BJ (cell line): ENCODE data around the gene CLCN4. TPM values are rescaled to one million over a fixed set of nuclear protein-coding genes. Genes with fewer than 3 reads are reported as not detected.
A peak's percentile ranks its signal among the peaks of the same experiment; 100 is the strongest.

ENCODE experiments used
- CTCF ChIA-PET: fragments of 350-600 bp; formaldehyde crosslinking; extraction: SDS; loops from one replicate; lab custom pipeline; 2021; ENCODE audit warnings: antibody characterized with exemption, inconsistent platforms; lab: Yijun Ruan, JAX
- POLR2A ChIA-PET: fragments of 300-600 bp; sonication (Branson Sonifier 250); formaldehyde crosslinking; extraction: SDS; loops from one replicate; lab custom pipeline; 2021; ENCODE audit warnings: antibody characterized with exemption; lab: Charles Lee
- DNase-seq: peaks from one replicate; pipeline ENCODE4 v3.0.0-alpha.2; 2011; ENCODE audit warnings: low read depth
- H3K27me3 ChIP-seq: 2 replicates; pipeline ENCODE4 v1.6.0; 2011; ENCODE audit warnings: low read length; ENCODE audit not compliant: control insufficient read depth, insufficient read depth
- H3K36me3 ChIP-seq: 2 replicates; pipeline ENCODE4 v1.5.1; 2011; ENCODE audit warnings: low read length; ENCODE audit not compliant: control insufficient read depth, insufficient read depth
- H3K4me3 ChIP-seq: 2 replicates; pipeline ENCODE4 v1.5.1; 2011; ENCODE audit warnings: low read depth, mild to moderate bottlenecking, control low read depth, low read length
- polyA plus RNA-seq: library from polyadenylated mRNA; depleted of rRNA; stranded (reverse); fragments of >200 nt; gene quantifications from 2 replicates; pipeline ENCODE4 v1.2.3, GENCODE V29; 2011
- TF ChIP-seq, protein P1 (sequence below): IDR thresholded peaks from 2 replicates; pipeline ENCODE4 v1.5.1; 2011; ENCODE audit warnings: low read depth, mild to moderate bottlenecking, control low read depth, inconsistent platforms, low read length, moderate library complexity; ENCODE audit not compliant: insufficient read depth

The CLCN4 gene
- polyA plus RNA-seq, 1 experiment, result 0.11 TPM

DNA sequence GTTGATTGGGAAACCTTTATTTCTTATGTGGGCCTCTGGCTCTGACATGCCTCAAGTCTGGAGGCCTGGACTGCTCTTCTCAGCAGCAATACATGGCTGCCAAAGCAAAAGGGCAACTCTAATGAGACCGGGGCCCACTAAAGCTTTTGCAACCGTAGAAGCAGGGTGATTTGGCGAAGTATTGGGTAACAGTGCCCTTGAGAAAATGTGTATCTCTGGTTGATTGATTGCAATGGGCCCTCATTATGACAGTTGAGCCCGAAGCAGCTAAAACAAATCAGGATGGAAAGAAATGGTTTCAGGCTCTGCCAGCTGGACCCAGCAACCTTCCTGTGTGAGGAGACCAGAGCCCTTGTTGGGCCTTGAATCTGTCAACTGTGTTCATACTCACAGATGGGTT, 73.4 kb downstream of the CLCN4 start:
- Histone ChIP-seq H3K27me3 (no peaks in the 10 kb centered on the region), H3K4me3 (no peak overlapping the region), H3K36me3 (no peaks in the 10 kb centered on the region)
- TF ChIP-seq, protein P1, sequence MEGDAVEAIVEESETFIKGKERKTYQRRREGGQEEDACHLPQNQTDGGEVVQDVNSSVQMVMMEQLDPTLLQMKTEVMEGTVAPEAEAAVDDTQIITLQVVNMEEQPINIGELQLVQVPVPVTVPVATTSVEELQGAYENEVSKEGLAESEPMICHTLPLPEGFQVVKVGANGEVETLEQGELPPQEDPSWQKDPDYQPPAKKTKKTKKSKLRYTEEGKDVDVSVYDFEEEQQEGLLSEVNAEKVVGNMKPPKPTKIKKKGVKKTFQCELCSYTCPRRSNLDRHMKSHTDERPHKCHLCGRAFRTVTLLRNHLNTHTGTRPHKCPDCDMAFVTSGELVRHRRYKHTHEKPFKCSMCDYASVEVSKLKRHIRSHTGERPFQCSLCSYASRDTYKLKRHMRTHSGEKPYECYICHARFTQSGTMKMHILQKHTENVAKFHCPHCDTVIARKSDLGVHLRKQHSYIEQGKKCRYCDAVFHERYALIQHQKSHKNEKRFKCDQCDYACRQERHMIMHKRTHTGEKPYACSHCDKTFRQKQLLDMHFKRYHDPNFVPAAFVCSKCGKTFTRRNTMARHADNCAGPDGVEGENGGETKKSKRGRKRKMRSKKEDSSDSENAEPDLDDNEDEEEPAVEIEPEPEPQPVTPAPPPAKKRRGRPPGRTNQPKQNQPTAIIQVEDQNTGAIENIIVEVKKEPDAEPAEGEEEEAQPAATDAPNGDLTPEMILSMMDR, result no peak
- ChIA-PET POLR2A (no interaction called here), CTCF (no interaction called here)
- DNase-seq, result no peak

DNA sequence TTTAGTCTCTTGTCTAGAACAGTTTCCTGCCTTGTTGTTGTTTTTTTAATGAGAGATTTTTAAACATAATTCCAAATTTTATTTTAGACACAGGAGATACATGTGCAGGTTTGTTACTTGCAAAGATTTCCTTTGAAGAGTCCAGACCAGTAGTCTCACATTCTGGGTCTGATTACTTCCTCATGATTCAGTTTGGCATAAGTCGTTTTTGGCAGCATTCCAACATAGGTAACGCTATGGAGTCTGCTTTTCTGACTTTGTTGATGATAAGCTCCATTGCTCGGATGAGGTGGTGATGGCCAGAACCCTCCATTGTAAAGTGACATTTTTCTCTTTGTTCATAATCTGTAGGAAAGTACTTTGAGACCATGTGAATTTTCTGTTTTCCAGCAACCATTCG, 74.7 kb downstream of the CLCN4 start:
- ChIA-PET CTCF (no interaction called here), POLR2A (no interaction called here)
- Histone ChIP-seq H3K36me3 (no peaks in the 10 kb centered on the region), H3K4me3 (no peak overlapping the region), H3K27me3 (no peaks in the 10 kb centered on the region)
- TF ChIP-seq, protein P1, result no peak
- DNase-seq, result no peak

DNA sequence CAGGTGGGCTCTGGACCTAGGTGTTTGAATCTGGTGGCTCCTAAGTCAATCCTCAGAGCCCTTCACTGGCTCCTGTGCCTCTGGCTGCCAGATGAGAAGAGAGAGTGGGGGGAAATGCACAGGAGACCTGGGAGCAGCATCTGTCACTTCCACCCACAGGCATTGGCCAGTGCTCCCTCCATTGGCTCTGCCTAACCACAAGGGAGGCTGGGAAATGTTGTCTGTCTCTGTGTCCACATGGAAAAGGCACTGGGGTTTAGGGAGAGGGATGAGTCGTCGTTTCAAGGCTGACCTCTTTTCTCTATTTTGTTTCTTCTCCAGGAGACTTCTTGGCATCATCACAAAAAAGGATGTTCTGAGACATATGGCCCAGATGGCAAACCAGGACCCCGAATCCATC, 76.4 kb downstream of the CLCN4 start:
- ChIA-PET POLR2A (no interaction called here), CTCF (interaction anchor here (0.9 kb wide), 1 partner anchor 52 kb away, joined by 3 read pairs; no protein-coding TSS in a partner anchor)
- TF ChIP-seq, protein P1, result no peak
- Histone ChIP-seq H3K27me3 (no peaks in the 10 kb centered on the region), H3K36me3 (no peaks in the 10 kb centered on the region), H3K4me3 (no peak overlapping the region)
- no peak for DNase-seq

DNA sequence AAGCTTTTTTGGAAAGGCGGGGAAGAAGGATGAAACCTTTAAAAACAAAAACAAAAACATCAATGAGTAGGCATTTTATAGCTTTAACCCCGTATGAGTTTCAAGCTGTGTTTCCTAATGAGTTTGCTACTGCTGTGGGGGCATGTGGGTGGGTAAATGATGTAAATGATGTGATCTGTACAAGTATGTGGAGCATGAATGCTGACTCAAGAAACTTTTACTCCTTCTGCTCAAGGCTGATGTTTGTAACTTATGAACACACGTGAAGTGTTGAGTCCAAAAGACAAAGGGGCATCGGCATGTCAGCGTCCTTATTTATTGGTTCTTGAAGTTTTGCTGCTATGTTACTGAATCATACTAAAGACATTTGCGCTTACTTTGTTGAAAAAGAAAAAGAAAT, 76.9 kb downstream of the CLCN4 start:
- TF ChIP-seq, protein P1, result no peak
- Histone ChIP-seq H3K36me3 (no peaks in the 10 kb centered on the region), H3K27me3 (no peaks in the 10 kb centered on the region), H3K4me3 (no peak overlapping the region)
- ChIA-PET POLR2A (no interaction called here), CTCF (interaction anchor here (0.9 kb wide), 1 partner anchor 51 kb away, joined by 3 read pairs; no protein-coding TSS in a partner anchor)
- DNase-seq, result no peak

DNA sequence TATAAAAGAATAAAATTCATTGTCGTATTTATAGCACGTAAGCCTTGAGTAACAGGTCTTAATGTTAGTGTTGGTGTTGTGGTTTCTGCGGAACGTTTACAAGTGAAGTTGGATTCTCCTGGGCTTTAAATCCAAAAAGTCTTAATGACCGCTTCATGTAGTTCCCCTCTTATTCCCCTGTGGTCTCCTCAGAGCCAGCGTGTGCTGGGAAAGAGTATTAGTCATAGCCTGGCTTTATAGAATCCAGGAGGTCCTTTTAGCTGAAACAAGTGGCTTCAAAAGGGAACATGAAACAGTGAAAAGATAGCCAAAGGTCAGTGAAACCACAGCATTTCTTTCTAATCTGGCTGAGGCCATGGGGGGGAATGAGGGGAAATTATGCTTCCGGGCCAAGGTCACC, 79.1 kb downstream of the CLCN4 start:
- H3K4me3 ChIP-seq, result no peak overlapping the region
- no peaks in the 10 kb centered on the region for H3K36me3 ChIP-seq
- DNase-seq, result peak; percentile 68
- TF ChIP-seq, protein P1, result no peak
- H3K27me3 ChIP-seq, result no peaks in the 10 kb centered on the region
- ChIA-PET POLR2A (no interaction called here), CTCF (no interaction called here)
